ENCODE data around the gene HDAC7. TPM values are rescaled to one million over a fixed set of nuclear protein-coding genes. Genes with fewer than 3 reads are reported as not detected.
A peak's percentile ranks its signal among the peaks of the same experiment; 100 is the strongest.

Gene HDAC7
- total RNA-seq = 25.4 TPM

GRCh38 chr12:47819896-47820630 is at the start of gene HDAC7:
TSS of gene HDAC7 (minus strand) at chr12:47819903. CDS start at chr12:47819785, 118 bp downstream.
- Histone ChIP-seq H3K4me1 (ENCODE audit: insufficient read depth, low read length) (peaks cover 88% of the 10 kb centered on the region), H3K4me3 (ENCODE audit: low read length) (peak within 1 kb of the TSS; percentile 62), H3K27me3 (ENCODE audit: insufficient read depth, low read length) (no peaks in the 10 kb centered on the region), H3K9me3 (ENCODE audit: low read depth, low read length) (no peaks in the 10 kb centered on the region)

GRCh38 chr12:47868552-47869031 is 48.9 kb upstream of the HDAC7 start:
- Histone ChIP-seq H3K4me3 (ENCODE audit: low read length) (no peak overlapping the region), H3K4me1 (ENCODE audit: insufficient read depth, low read length) (peaks cover 41% of the 10 kb centered on the region), H3K9me3 (ENCODE audit: low read depth, low read length) (no peaks in the 10 kb centered on the region), H3K27me3 (ENCODE audit: insufficient read depth, low read length) (no peaks in the 10 kb centered on the region)

GRCh38 chr12:47868041-47868440 is 48.3 kb upstream of the HDAC7 start:
- Histone ChIP-seq H3K4me3 (ENCODE audit: low read length) (no peak overlapping the region), H3K27me3 (ENCODE audit: insufficient read depth, low read length) (no peaks in the 10 kb centered on the region), H3K4me1 (ENCODE audit: insufficient read depth, low read length) (peaks cover 41% of the 10 kb centered on the region), H3K9me3 (ENCODE audit: low read depth, low read length) (no peaks in the 10 kb centered on the region)

GRCh38 chr12:47867495-47867941 is 47.8 kb upstream of the HDAC7 start:
- no peaks in the 10 kb centered on the region for H3K9me3 ChIP-seq (ENCODE audit: low read depth, low read length)
- H3K27me3 ChIP-seq (ENCODE audit: insufficient read depth, low read length) = no peaks in the 10 kb centered on the region
- H3K4me3 ChIP-seq (ENCODE audit: low read length) = no peak overlapping the region
- H3K4me1 ChIP-seq (ENCODE audit: insufficient read depth, low read length) = peaks cover 41% of the 10 kb centered on the region

DNA sequence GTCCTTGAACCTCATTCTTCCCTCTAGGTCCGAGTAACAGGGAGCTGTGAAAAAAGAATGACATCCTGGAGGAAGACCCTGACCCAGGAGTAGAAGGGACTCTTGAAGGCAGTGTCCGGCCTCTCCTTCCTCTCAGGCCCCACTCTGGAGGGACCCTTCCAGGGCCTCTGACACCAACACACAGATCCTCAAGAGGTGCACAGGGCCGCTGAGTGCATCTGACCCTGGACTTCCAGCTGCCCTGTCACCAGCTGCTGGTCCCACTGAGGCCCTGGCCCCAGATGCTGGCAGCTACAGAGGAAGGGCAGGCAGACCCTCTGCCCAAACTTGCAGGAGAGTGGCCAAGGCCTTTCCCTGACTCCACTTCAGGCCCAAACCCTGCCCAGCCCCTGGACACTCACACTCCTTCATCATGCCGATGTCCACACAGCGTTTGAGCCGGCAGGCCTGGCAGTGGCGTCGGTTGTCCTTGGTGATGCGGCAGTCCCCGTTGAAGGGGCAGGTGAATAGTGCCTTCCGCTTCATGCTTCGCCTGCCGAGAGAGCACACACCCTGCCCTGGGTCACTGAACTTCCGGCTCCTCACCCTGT is 45.0 kb upstream of the HDAC7 start:
- Histone ChIP-seq H3K27me3 (ENCODE audit: insufficient read depth, low read length) (no peaks in the 10 kb centered on the region), H3K4me3 (ENCODE audit: low read length) (no peak overlapping the region), H3K9me3 (ENCODE audit: low read depth, low read length) (no peaks in the 10 kb centered on the region), H3K4me1 (ENCODE audit: insufficient read depth, low read length) (peaks cover 21% of the 10 kb centered on the region)

GRCh38 chr12:47863985-47864384 is 44.3 kb upstream of the HDAC7 start:
- Histone ChIP-seq H3K9me3 (ENCODE audit: low read depth, low read length) (no peaks in the 10 kb centered on the region), H3K27me3 (ENCODE audit: insufficient read depth, low read length) (no peaks in the 10 kb centered on the region), H3K4me3 (ENCODE audit: low read length) (no peak overlapping the region), H3K4me1 (ENCODE audit: insufficient read depth, low read length) (peaks cover 18% of the 10 kb centered on the region)

DNA sequence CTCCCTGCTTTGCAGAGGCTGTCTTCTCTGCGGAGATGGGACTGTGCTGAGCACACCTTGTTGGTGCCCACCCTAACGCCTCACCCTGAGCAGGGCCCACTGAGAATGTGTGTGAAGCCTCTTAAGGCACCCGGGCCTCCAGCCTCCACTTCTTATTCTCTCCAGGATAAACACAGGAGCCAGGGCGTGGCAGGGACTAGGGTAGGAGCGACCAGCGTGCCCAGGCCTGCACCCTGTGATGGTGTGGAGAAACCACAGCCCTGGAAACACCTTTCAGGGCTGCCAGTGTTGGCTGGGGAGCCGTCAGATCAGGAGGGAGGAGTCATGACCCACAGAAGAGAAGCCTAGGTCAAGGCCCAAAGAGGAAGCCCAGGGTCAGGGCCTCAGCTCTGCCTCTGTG is 43.8 kb upstream of the HDAC7 start:
- Histone ChIP-seq H3K4me1 (ENCODE audit: insufficient read depth, low read length) (peaks cover 13% of the 10 kb centered on the region), H3K4me3 (ENCODE audit: low read length) (no peak overlapping the region), H3K9me3 (ENCODE audit: low read depth, low read length) (no peaks in the 10 kb centered on the region), H3K27me3 (ENCODE audit: insufficient read depth, low read length) (no peaks in the 10 kb centered on the region)

GRCh38 chr12:47862881-47863280 is 43.2 kb upstream of the HDAC7 start:
- H3K9me3 ChIP-seq (ENCODE audit: low read depth, low read length) = no peaks in the 10 kb centered on the region
- H3K27me3 ChIP-seq (ENCODE audit: insufficient read depth, low read length) = no peaks in the 10 kb centered on the region
- H3K4me1 ChIP-seq (ENCODE audit: insufficient read depth, low read length) = peaks cover 7% of the 10 kb centered on the region
- no peak overlapping the region for H3K4me3 ChIP-seq (ENCODE audit: low read length)

GRCh38 chr12:47862167-47862750 is 42.6 kb upstream of the HDAC7 start:
- H3K9me3 ChIP-seq (ENCODE audit: low read depth, low read length) = no peaks in the 10 kb centered on the region

GRCh38 chr12:47860873-47861272 is 41.2 kb upstream of the HDAC7 start:
- no peak overlapping the region for H3K4me3 ChIP-seq (ENCODE audit: low read length)
- no peaks in the 10 kb centered on the region for H3K9me3 ChIP-seq (ENCODE audit: low read depth, low read length)
- H3K4me1 ChIP-seq (ENCODE audit: insufficient read depth, low read length) = no peaks in the 10 kb centered on the region
- H3K27me3 ChIP-seq (ENCODE audit: insufficient read depth, low read length) = no peaks in the 10 kb centered on the region

More at GRCh38 chr12:47862167-47862750, 42.6 kb upstream of the HDAC7 start:
- H3K4me1 ChIP-seq (ENCODE audit: insufficient read depth, low read length) = peaks cover under 1% of the 10 kb centered on the region
- H3K4me3 ChIP-seq (ENCODE audit: low read length) = no peak overlapping the region
- H3K27me3 ChIP-seq (ENCODE audit: insufficient read depth, low read length) = no peaks in the 10 kb centered on the region

- Histone ChIP-seq H3K4me1 (ENCODE audit: insufficient read depth, low read length) (no peaks in the 10 kb centered on the region), H3K9me3 (ENCODE audit: low read depth, low read length) (no peaks in the 10 kb centered on the region), H3K4me3 (ENCODE audit: low read length) (no peak overlapping the region), H3K27me3 (ENCODE audit: insufficient read depth, low read length) (no peaks in the 10 kb centered on the region)
Observed at GRCh38 chr12:47860279-47860841, 40.7 kb upstream of the HDAC7 start.

- H3K27me3 ChIP-seq (ENCODE audit: insufficient read depth, low read length) = no peaks in the 10 kb centered on the region
- H3K9me3 ChIP-seq (ENCODE audit: low read depth, low read length) = no peaks in the 10 kb centered on the region
- no peak overlapping the region for H3K4me3 ChIP-seq (ENCODE audit: low read length)
- H3K4me1 ChIP-seq (ENCODE audit: insufficient read depth, low read length) = no peaks in the 10 kb centered on the region
Observed at GRCh38 chr12:47858511-47859266, 39.0 kb upstream of the HDAC7 start.

DNA sequence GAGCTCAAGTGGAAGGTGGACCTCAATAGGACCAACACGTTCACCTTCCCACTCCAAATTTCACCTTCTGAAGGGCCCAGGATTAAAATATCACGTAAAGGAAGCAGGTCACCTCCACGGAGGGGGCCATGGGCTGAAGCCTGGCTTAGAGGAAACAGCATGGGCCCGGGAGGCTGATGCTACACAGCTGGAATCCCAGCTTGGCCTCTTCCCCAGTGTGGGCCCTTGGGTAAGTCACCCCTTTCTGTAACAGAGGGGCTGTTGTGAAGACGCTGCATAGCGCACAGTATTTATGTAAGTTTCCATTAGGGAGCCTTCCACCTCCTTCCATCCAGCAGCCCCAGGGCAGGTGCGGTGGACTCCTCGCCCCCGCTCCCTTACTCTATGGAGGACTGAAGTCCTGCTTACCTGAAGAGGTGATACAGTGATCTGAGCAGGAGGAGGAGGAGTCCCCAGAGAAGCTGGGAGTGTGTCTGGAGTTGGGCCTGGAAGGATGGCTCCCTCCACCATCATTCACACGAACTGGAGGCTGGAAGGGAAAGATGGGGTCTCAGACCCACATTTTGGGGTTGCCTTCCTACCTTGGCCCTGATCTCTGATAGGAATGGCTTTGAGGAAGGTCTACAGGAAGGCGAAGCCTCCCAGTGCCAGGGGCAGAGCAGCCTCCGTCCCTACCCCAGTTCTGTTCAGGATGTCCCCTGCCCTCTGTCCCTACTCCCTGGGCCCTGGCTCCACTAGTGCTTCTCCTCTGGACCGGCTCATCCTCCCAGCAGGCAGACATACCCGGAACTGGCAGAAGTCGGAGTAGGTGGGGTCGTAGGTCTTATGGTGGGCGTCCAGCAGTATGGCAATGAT is 37.2 kb upstream of the HDAC7 start:
- Histone ChIP-seq H3K4me1 (ENCODE audit: insufficient read depth, low read length) (no peaks in the 10 kb centered on the region), H3K27me3 (ENCODE audit: insufficient read depth, low read length) (no peaks in the 10 kb centered on the region), H3K4me3 (ENCODE audit: low read length) (no peak overlapping the region), H3K9me3 (ENCODE audit: low read depth, low read length) (no peaks in the 10 kb centered on the region)

DNA sequence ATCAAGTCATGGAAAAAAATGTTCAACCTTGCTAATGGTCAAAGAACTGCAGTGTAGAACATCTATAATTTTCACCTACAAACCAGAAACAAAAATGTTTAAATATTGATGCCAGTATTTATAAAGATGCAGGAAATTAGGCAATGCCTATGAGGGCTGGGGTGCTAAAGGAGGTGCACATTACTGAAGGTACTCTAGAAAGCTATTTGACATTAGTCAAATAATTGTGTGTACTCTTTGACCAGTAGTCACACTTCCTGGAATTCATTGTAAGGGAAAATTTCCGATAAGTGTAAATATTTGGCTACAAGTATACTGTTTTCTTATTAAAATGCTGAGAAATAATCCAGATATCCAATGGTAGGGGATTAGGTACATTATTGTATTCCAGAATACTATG is 36.4 kb upstream of the HDAC7 start:
- Histone ChIP-seq H3K9me3 (ENCODE audit: low read depth, low read length) (no peaks in the 10 kb centered on the region), H3K4me3 (ENCODE audit: low read length) (no peak overlapping the region), H3K4me1 (ENCODE audit: insufficient read depth, low read length) (no peaks in the 10 kb centered on the region), H3K27me3 (ENCODE audit: insufficient read depth, low read length) (no peaks in the 10 kb centered on the region)

Measured in mononuclear cell (primary cell).